NCI-H69 (cell line): ENCODE data around the gene ARHGAP36.

Experiments used
- DNase-seq: peaks from one replicate; lab custom pipeline; 2025; lab: John Stamatoyannopoulos, UW

ARHGAP36 gene

DNA sequence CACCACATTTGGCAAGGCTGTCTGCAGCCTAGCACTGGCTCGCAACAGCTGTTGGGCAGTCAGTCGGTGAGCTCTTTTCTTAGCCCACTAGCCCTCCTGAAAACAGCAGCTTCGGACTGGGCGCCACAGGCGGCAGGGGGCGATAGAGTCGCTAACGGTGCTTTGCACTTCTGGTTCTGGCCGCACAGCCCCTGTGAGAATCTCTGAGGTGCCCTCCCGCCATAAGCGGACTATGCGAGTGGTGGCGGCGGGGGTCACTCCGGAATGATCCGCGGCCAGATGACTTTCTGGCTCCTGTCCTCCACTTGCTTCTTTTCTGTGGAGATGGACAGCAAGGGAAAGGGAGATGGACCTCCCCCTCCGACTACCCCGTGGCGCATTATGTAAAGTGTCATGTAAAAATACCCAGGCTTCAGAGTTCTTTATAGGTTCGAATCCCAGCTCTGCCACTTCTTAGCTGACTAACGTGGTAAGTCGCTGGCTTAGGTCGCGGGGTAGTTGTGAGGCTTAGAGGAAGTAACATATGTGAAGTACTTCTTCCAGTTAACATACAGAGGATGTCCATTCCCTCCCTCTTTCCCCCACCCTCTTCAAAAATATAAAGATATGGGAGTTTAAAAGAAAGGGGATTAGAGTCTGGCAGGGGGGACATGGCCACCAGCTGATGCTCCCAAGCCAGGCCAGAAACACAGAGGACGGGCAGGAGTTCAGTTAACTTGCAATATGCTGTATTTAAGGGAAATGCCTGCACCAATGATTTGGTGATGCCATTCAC is 11.0 kb downstream of the ARHGAP36 start:
- no peak for DNase-seq

DNA sequence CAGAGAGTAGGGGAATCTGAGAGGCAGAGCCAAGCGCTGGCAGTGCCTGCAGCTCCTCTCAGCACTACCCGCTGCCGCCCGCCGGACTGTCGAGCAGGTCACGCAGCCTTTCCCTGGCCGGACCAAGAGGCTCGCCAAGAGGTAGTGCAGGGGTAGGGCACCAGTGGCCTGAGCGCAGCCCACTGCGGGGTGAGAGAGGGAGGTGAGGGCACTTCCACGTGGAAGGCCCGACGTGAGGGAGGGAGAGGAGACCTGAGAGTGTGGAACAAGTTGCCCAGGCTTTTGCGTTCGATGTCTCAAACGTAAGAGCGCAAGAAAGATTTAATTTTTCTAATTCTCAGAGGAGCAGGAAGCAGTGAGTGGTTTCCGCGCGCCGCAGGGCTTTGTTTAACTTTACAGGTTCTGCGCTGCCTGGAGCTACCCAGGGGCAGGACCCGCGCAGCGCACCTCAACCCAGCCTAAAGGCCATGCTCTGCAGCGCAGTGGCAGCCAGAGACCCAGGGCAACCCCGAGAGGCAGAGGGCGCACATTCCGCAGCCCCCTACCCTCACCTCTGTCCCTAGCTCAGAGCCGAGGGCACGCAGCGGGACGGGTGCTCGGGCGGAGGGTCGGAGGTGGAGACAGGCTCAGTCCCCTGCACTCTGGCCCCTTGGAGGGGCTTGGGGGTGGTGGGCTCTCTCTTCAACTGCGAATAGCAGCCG is 14.9 kb downstream of the ARHGAP36 start:
- DNase-seq = no peak

DNA sequence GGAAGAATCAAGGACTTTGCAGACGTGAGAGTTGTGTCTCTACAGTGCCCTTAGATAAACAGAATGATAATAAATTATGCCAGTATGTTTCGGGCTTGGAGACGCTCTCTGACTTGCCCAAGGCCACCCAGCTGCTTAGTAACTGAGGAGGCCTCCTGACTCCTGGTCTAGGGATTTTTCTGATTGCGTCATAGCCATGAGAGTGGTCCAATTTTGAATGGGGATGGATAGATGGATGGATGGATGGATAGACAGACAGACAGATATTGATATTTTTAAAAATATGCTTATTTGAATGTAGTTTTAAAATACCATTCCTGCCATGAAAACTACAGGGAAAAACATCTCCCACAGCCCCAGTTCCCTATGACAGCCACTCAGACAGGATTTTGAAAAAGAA is 15.5 kb downstream of the ARHGAP36 start:
- DNase-seq = no peak

DNA sequence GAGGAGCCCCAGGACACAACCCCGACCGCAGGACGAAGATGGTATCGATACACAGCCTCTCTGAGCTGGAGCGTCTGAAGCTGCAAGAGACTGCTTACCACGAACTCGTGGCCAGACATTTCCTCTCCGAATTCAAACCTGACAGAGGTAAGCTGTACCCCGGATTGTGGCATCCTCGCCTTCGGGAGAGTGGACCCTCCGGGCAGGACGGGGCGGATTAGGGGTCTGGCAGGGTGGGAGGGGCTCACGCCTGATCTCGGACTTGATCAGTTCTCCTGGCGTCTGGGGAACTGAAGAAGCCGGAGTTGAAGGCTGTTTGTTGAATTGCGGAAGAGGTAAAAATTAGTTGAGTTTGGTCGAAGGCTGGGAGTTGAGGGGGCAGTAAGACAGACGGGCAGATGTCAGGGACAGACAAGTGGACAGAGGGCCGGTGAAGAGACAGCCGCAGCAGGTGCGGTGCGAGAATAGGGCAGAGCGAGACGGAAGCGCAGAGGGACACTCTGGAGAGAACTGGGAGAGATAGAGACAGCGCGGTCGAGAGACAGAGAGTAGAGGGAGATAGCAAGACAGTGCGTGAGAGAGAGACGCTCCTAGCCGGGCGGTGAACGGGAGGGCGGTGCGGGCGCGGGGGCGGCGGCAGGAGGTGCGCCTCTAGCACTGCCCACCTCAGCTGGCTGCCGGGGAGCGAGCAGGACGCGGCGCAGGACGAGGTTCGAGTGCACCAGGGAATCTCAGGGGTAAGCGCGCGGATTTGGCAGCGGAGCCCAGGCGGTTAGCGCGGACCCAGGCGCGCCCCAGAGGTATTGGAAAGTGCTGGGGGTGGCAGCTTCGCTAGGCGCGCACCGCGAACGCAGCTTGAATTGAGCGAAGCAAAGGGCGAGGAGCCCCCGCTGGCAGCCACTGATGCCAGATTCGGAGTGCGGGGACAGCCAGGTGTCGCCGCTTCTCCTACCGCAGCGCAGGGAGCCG is 23.9 kb downstream of the ARHGAP36 start:
- peak; percentile 33 for DNase-seq

DNA sequence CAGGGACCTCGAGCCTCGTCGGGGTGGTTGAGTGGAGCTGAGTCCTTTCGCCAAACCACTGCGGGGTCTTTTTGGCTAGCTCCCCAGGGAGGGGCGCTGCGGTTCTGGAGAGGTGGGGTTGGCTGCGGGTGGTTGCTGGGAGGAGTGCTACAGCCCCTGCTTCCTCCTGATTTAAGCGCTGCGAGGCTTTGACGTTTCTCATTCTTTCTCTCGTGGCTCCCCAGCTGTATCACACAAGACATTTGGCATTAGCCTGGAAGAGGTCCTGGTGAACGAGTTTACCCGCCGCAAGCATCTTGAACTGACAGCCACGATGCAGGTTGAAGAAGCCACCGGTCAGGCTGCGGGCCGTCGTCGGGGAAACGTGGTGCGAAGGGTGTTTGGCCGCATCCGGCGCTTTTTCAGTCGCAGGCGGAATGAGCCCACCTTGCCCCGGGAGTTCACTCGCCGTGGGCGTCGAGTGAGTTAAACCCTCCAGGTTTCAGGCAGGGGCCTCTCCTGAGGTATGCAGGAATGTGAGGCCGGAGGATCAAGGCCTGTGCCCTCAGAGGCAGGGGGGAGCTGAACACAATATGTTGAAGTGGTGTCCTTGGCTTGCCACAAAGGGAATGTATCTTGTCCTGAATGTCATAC is 25.5 kb downstream of the ARHGAP36 start:
- DNase-seq = no peak

DNA sequence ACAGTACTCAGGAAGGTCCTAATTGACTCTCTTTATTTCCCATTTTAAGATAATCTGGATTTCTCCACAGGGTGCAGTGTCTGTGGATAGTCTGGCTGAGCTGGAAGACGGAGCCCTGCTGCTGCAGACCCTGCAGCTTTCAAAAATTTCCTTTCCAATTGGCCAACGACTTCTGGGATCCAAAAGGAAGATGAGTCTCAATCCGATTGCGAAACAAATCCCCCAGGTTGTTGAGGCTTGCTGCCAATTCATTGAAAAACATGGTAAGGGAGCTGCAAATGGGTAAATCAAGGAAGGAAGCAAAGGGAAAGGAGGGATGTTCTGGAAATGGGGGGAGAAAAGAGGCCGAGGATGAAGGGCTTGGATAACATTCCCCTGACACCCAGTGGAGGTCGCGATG is 26.0 kb downstream of the ARHGAP36 start:
- no peak for DNase-seq

DNA sequence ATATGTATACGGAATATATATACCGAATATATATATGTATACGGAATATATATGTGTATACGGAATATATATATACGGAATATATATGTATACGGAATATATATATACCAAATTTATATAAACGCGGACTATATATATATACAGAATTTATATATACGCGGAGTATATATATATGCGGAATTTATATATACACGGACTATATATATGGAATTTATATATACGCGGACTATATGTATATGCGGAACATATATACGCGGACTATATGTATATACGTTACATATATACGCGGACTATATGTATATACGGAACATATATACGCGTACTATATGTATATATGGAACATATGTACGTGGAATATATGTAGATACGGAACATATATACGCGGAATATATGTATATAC is 78.6 kb downstream of the ARHGAP36 start:
- DNase-seq = no peak

DNA sequence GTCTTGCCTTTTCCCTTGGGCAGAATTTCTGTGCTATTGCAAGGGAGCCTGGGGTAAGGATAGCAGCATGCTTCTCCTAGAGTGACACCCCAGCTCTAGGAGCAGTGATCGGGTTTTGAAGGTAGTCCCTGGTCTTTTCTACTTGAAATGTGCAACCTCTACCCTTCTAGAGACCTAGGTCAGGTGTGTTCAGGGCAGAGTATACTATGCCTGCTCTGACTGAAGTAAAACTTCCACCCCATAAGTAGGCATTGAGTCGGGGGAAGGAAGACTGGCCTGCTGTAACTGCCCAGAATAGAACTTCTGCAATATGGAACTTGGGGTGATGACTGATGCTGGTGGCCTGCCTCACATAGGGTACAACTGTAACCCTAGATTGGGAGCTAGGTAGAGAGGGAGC is 80.9 kb downstream of the ARHGAP36 start:
- no peak for DNase-seq
